ENCODE data around the gene CDH9.
"Not testable (repeated sequence)": the region's sequence is repeated elsewhere in the genome, so short reads cannot be mapped to it uniquely, and the experiment has no call there.

The CDH9 gene

GRCh38 chr5:26948921-26949320 lies 89.5 kb downstream of the CDH9 start:
- DNase-seq = no peak

GRCh38 chr5:26945901-26946300 lies 92.5 kb downstream of the CDH9 start:
- DNase-seq = no peak

- DNase-seq = no peak
These were observed 95.9 kb downstream of the CDH9 start for GRCh38 chr5:26942481-26942880.

GRCh38 chr5:26940994-26941393 lies 97.4 kb downstream of the CDH9 start:
- no peak for DNase-seq

GRCh38 chr5:26932238-26932637 lies 106.1 kb downstream of the CDH9 start:
- DNase-seq = no peak

- no peak for DNase-seq
These were observed 116.9 kb downstream of the CDH9 start for GRCh38 chr5:26921439-26921838.

- no peak for DNase-seq
These were observed 134.9 kb downstream of the CDH9 start for GRCh38 chr5:26903469-26903868.

- DNase-seq = no peak
These were observed 143.6 kb downstream of the CDH9 start for GRCh38 chr5:26894719-26895263.

- DNase-seq = no peak
These were observed 145.3 kb downstream of the CDH9 start for GRCh38 chr5:26893078-26893477.

GRCh38 chr5:26889815-26890214 lies 148.6 kb downstream of the CDH9 start:
- no peak for DNase-seq

- DNase-seq = no peak
These were observed 153.9 kb downstream of the CDH9 start for GRCh38 chr5:26884481-26884880.

GRCh38 chr5:26883375-26883774 lies 155.0 kb downstream of the CDH9 start:
- no peak for DNase-seq

- no peak for DNase-seq
These were observed 156.5 kb downstream of the CDH9 start for GRCh38 chr5:26881901-26882300.

GRCh38 chr5:26877154-26877553 lies 161.2 kb downstream of the CDH9 start:
- no peak for DNase-seq

GRCh38 chr5:26872337-26872736 lies 166.0 kb downstream of the CDH9 start:
- DNase-seq = no peak

- DNase-seq = no peak
These were observed 168.6 kb downstream of the CDH9 start for GRCh38 chr5:26869781-26870180.

GRCh38 chr5:26868504-26868903 lies 169.9 kb downstream of the CDH9 start:
- no peak for DNase-seq

- no peak for DNase-seq
These were observed 174.3 kb downstream of the CDH9 start for GRCh38 chr5:26864061-26864460.

- no peak for DNase-seq
These were observed 182.1 kb downstream of the CDH9 start for GRCh38 chr5:26856238-26856637.

- DNase-seq = not testable (repeated sequence)
These were observed 185.9 kb downstream of the CDH9 start for GRCh38 chr5:26852450-26852849.

GRCh38 chr5:26847041-26847736 lies 191.2 kb downstream of the CDH9 start:
- DNase-seq = no peak

GRCh38 chr5:26843677-26844076 lies 194.7 kb downstream of the CDH9 start:
- DNase-seq = no peak

GRCh38 chr5:26833596-26833995 lies 204.8 kb downstream of the CDH9 start:
- DNase-seq = no peak

Data from kidney glomerular epithelial cell (primary cell).